ENCODE data around the gene KRT34.
"Not testable (repeated sequence)": the region's sequence is repeated elsewhere in the genome, so short reads cannot be mapped to it uniquely, and the experiment has no call there.

The KRT34 gene

GRCh38 chr17:41360296-41360995, 21.7 kb downstream of the KRT34 start:
- DNase-seq, result no peak

DNA sequence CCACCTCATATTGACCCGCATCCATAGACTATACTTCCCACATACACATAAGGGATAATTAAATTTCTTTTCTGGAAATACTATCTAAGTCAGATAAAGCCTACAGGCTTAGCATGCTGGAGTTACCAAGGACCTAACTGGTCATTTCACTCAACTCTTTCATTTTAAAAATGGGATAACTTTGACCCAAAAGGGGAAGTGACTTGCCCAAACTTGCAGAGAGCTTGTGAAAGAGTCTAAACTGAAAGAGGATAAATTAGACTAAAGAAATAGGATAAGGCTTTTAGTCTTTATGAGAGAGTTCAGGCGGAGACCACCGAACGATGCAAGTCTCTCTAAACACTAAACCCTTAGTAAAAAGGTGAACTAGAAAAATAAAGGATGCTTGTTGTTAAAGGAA, 27.6 kb downstream of the KRT34 start:
- DNase-seq, result no peak

GRCh38 chr17:41352597-41353366, 29.3 kb downstream of the KRT34 start:
- no peak for DNase-seq

DNA sequence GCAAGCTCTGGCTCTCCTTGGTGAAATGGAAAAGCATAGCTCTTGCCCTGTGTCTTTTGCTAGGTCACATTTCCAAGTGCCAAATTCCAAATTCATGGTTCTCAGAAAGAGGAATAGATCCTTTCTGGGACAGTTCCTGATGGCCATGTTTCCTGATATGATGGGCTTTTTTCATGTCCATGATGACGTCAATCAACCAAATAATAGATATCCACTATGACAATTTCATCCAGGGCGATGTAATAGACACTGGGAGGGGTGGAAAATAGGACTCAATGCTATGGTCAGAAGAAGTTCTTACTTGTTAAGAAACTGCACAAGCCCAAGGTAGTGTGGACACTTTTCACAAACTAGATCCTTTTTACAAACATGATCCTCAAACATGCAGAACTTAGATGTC, 30.9 kb downstream of the KRT34 start:
- DNase-seq, result no peak

DNA sequence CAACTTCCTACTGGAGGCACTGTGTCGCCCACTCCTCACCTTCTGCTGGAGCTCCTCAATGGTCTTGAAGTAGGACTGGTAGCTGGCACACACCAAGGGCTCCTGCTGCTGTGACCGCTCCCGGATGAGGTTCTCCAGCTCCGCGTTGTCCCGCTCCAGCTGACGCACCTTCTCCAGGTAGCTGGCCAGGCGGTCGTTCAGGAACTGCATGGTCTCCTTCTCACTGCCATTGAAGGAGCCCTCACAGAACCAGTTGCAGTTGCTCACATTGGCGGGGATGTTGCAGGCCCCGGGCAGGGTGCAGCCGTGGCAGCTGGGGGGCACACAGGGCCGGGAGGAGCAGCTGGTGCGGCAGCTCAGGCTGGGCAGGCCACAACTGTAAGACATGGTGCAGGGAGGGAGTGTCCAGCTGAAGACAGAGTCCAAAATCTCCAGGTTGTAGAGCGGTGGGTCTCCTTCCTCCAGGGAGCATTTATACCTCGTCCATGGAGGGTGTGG, 31.7 kb downstream of the KRT34 start, which contains the start of gene KRT33A:
Gene KRT33A, minus strand, starts transcription at position 448 of the 498 bp plus-strand sequence. Its CDS starts 61 bp downstream, at position 387.
- DNase-seq, result not testable (repeated sequence)

DNA sequence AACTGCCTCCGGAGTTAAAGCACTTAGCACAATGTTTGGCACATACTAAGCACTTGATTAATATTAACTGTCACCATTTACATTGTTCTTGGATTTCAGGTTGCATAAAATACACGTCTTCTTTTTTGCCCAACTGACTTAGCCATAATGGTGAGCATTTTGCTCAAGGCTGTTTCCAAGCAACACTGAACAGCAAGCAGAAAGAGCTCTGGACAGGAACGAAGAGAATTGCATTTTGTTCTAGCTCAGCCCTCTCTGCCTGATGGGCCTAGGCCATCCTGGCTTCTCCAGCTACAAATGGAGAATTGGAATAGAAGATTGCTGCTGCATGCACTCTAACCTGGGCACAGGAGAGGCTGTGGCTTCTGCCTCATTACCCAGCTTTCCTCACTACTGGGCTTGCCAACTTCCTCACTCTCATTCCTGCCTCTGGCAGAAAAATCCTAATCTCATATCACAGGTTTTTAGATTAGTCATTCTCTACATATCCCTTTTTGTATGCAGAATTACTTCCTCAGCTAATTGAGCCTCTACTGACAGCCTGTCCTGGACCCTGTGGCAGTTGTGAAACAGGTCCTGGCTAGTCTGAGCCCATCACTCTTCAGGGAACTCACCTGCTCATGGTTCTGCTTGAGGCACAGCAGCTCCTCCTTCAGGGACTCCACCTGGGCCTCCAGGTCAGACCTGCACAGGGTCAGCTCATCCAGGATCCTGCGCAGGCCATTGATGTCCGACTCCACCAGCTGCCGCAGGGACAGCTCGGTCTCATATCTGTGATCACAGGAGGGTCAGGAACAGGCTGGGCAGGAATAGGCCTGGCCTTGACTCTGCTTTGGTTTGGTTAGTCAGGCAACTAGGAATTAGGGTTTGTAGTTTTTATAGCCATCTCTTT, 34.0 kb downstream of the KRT34 start:
- no peak for DNase-seq

GRCh38 chr17:41346421-41346820, 35.7 kb downstream of the KRT34 start:
- not testable (repeated sequence) for DNase-seq

GRCh38 chr17:41345992-41346391, 36.1 kb downstream of the KRT34 start:
- DNase-seq, result no peak

DNA sequence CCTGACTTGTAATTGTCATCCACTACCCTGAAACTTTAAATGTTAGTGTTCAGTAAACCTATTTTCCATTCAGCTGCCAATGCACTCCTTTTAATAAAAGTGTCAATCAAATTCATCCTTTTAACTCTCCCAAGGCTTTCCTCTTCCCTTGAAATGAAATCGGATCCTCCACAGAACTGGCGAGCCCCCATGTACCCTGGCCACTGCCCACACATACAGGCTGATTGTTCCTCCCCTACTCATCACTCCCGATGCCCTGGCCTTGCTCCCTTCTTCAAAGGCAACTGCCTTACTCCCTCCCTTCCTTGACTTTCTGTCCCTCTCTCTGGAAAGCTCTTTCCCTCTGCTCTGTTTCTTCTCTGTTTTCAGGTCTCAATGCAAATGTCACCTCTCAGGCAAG, 39.1 kb downstream of the KRT34 start:
- no peak for DNase-seq

DNA sequence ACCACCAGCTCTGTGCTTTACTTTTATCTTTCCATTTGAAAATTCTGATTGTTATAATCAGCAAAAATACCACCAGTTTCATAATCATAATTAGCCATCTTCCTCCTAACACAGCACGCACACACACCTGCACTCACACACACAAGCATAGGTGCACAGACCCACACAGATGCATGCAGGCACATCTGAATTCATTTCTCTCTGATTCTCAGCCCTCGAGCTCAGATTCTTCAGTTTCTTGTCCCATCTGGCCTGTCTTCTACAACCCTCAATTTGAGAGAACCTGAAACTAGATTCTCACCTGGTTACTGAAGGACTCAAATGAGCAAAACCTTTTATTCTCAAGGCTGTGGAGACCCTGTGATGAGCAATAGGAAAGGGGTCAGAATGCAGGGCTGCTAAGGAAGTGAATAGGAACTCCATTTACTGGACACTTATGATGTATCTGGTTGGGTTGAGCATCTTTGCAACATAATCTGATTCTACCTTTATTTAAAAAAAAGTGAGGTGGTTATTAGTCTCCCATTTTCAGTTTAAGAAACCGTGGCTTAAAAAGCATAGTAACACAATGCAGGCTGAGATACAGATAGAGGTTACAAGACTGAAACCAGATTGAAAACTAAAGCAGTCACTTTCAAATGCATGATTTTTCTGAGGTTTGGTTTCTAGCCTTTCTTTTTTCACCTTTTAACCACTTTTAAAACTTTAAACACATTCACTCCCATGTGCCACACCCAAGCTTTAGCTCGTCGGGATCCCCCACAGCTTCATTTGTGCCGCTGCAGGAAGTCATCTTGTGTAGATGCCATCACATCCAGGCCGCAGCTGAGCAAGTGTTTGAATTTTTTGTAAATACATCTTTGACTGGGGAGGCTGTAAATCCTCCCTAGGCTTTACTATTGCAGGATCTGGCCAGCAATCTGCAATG, 40.9 kb downstream of the KRT34 start:
- DNase-seq, result peak; percentile 55

DNA sequence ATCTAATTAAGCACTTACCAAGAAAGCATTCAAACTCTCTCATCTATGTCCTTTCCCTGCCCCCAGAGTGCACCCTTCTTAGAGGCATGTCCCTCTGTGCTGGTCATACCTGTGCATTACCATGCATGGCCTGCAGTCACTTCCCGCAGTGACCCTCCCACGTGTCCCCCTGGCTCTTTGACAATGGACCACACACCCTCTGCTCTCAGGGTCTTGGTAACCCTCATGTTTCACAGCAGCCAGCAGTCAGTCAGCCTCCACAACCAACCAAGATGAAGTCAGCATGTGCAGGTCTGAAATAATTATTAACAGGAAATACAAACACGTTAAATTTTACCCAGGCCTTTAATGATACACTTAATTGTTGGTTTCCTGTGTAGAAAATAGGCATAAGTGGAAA, 41.6 kb downstream of the KRT34 start:
- DNase-seq, result no peak

GRCh38 chr17:41339571-41340172, 42.4 kb downstream of the KRT34 start:
- DNase-seq, result no peak

DNA sequence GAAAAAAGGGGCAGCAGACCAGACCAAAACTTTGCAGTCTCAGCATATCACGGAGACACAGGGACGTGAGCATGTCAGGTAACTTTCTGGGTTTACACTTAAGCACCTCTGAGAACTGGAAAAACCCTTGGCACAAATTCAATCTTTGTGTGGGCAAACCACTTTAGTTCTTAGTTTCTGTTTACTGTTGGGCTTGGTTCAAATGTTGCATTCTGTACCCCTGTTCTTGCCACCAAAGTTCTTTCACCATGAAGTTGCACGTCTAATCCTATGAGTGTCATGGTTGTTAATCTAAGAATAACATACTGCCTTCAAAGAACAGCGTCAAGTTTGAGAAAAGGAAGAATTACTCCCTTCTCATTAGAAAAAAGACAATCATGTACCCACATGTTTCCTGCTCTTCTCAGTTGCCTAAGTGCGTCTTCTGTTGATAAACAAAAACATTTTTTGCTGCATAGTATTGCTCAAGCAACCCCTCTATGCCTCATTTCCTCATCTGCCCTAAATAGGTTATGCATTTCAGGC, 43.1 kb downstream of the KRT34 start:
- peak; percentile 46 for DNase-seq

- DNase-seq, result no peak
Measured at GRCh38 chr17:41335747-41336146, 46.4 kb downstream of the KRT34 start.

- no peak for DNase-seq
Measured at GRCh38 chr17:41334385-41335305, 47.5 kb downstream of the KRT34 start.

DNA sequence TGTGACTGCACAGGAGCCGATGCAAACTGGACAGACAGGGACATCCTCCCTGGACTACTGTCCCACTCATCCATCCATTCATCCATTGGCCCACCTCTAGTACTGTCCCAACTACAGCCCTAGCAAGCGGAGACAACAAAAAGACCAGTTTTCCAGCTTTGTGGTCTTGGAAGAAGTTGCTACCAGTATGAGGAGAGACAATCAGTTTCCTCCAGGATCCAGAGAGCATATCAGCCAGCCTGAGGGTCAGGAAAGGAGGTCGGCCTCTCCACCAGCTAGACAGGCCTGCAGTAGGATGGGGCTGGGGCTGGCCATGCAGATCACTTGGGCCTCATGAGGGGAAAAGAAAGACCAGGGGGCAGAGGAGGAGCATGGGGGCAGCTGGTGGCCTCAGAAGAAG, 48.3 kb downstream of the KRT34 start:
- DNase-seq, result no peak

DNA sequence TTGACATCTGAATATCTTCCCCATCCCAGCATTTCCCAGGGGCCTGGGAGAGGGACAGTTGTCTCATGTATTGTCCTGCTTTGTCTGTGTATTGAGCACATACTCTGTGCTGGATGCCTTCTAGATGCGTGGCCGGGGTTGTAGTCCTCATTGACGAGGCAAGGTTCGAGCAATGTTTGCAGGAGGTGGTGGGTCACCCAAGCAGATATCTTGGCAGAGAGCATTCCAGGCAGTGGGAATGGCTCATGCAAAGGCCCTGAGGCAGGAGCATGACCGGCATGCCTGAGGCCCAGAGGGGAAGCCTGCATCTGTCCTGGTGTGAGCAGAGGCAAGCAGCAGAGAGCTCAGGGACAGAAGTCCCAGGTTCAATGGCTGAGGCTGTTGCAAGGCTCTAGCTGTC, 49.0 kb downstream of the KRT34 start:
- DNase-seq, result no peak

- DNase-seq, result no peak
Measured at GRCh38 chr17:41332239-41332638, 49.9 kb downstream of the KRT34 start.

GRCh38 chr17:41331606-41332005, 50.5 kb downstream of the KRT34 start:
- no peak for DNase-seq

- DNase-seq, result no peak
Measured at GRCh38 chr17:41329279-41329948, 52.7 kb downstream of the KRT34 start.
